Aorta (tissue), 5 donors: ENCODE measurements around the gene SMIM20. TPM values are rescaled to one million over a fixed set of nuclear protein-coding genes. Genes with fewer than 3 reads are reported as not detected.

Source experiments
- ATAC-seq: fragments of 200-7000 bp; cut with Tn5 transposase; one replicate; pipeline ENCODE4 v1.9.1; 2022; ENCODE audit warnings: moderate library complexity; ENCODE audit not compliant: low FRiP score
- DNase-seq, 2 donors: peaks; one replicate each; pipeline ENCODE4 v3.0.0-alpha.2; 2020
- H3K27ac ChIP-seq, 2 donors: one replicate each; pipeline ENCODE4 v1.5.1; 2013; ENCODE audit warnings: low read length in 2 of 2, mild to moderate bottlenecking in 2 of 2, moderate library complexity in 2 of 2, control low read depth in 1 of 2, inconsistent platforms in 1 of 2, low read depth in 1 of 2
- H3K27me3 ChIP-seq, 2 donors: one replicate each; pipeline ENCODE4 v1.6.1; 2013; ENCODE audit warnings: control low read depth in 1 of 2, low read length in 1 of 2, mild to moderate bottlenecking in 1 of 2, moderate library complexity in 1 of 2; ENCODE audit not compliant: insufficient read depth in 2 of 2, control insufficient read depth in 1 of 2
- H3K36me3 ChIP-seq, 2 donors: one replicate each; pipeline ENCODE4 v1.6.1; 2013; ENCODE audit warnings: control low read depth in 1 of 2, low read length in 1 of 2, mild to moderate bottlenecking in 1 of 2; ENCODE audit not compliant: insufficient read depth in 2 of 2, control insufficient read depth in 1 of 2
- H3K4me1 ChIP-seq, 2 donors: one replicate each; pipeline ENCODE4 v1.6.1; 2013; ENCODE audit warnings: low read length in 2 of 2, control low read depth in 1 of 2, mild to moderate bottlenecking in 1 of 2, moderate library complexity in 1 of 2; ENCODE audit not compliant: insufficient read depth in 2 of 2, control insufficient read depth in 1 of 2
- H3K4me3 ChIP-seq, 2 donors: one replicate each; pipeline ENCODE4 v1.5.1; 2013; ENCODE audit warnings: low read length in 2 of 2, control low read depth in 1 of 2, mild to moderate bottlenecking in 1 of 2
- H3K9me3 ChIP-seq: one replicate; pipeline ENCODE4 v1.6.1; 2013; ENCODE audit warnings: mild to moderate bottlenecking, low read length; ENCODE audit not compliant: control insufficient read depth
- WGBS, 2 donors: extraction: QIAGEN DNeasy Blood & Tissue Kit; methylation state at CpG; one replicate each; pipeline ENCODE4 v1.1.7; 2013; 5-methylcytosine and 5-hydroxymethylcytosine counted together
- intact Hi-C, 2 donors: fragments of 100-400 bp; cut with DNase I; formaldehyde crosslinking; loops; one replicate each; pipeline versions ENCODE4 v1.14.2 to v1.15.0; 2022
- polyA plus RNA-seq, 2 donors: library from polyadenylated mRNA; stranded (reverse); fragments of 200-250 nt; gene quantifications; one replicate each; pipeline ENCODE4 v1.2.3, GENCODE V29; 2013
- total RNA-seq, 2 donors: library from RNA; stranded (reverse); fragmentation: NEBNext Ultra II Directional; extraction: Animal tissue kit (Norgen Biotek cat#: 25700); gene quantifications; one replicate each; pipeline ENCODE4 v1.2.1, GENCODE V29; 2021
- donor health status: healthy with polysubstance abuse.
- donor health status: Bipolar disorder and iron deficiency.
- donor health status: DM: no; HTN: no; CAD: no.
- donor health status: DM: no; HTN: no; CAD: no.
- donor health status: DM: yes; HTN: yes; CAD: no.

The SMIM20 gene
- total and polyA plus RNA-seq, 4 donors = 18.1 to 68.0 (median 38.3) TPM

DNA sequence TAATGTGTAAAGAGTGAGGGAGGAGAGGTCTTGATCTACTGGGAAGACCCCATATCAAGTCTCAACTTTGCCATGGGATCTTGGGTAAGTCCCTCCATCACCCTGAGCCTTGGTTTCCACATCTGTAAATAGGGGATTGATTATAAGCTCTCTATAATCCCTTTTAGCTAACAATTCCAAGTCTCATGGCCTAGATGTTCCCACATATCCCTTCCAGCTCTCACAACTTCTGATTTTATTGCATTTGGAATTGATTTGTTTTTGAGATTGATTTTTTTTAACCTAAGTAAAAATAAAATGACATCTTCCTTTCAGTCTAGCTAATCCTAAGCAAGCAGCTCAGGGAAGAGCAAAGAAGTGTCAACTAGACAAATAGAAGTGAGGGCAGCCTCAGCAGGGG lies 29.8 kb downstream of the SMIM20 start:
- DNase-seq (no peak), ATAC-seq (no peak)
- Histone ChIP-seq H3K36me3 (no peaks in the 10 kb centered on the region), H3K9me3 (peaks cover 1% of the 10 kb centered on the region), H3K27me3 (no peaks in the 10 kb centered on the region), H3K27ac (no peak overlapping the region), H3K4me1 (no peaks in the 10 kb centered on the region), H3K4me3 (no peak overlapping the region)
- intact Hi-C loops = no loop called here

DNA sequence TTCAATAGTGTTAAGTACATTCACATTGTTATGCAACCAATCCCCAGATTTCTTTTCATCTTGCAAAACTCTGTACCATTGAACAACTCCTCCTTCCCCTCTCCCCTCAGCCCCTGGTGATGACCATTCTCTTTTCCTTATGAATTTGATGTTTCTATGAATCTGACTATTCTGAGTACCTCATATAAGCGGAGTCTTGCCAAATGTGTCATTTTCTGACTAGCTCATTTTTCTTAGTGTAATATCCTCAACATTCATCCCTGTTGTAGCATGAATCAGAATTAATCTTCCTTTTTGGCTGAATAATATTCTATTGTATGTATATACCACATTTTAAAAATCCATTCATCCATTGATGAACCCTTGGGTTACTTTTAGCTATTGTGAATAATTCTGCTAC lies 34.0 kb downstream of the SMIM20 start:
- WGBS, 2 donors = 95 to 97% methylated on average over 1 of the region's 1 CpG
- no peak for DNase-seq

DNA sequence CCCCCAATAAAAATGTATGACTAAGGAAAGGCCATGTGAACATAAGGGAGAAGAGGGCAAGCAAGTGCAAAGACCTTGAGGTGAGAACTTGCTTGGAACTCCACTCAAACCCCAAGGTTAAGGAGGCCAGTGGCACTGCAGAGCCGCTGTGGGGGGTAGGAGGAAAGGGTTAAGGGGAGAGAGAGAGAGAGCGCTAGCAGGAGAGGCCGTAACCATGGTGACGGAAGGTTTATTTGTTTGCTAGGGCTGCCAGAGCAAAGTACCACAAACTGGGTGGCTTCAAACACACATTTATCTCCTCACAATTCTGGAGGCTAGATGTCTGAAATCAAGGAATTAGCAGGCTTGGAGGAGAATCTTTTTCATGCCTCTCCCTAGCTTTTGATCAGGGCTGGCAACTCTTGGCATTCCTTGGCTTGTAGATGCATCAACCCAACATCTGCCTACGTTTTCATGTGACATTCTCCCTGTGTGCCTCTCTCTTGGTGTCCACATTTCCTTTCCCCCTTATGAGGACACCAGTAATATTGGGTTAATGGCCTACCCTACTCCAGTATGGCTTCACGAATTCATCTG lies 35.2 kb downstream of the SMIM20 start:
- no peak for ATAC-seq
- WGBS, 2 donors = 63 to 69% methylated on average over 6 of the region's 6 CpGs
- Histone ChIP-seq H3K36me3 (no peaks in the 10 kb centered on the region), H3K4me1 (no peaks in the 10 kb centered on the region), H3K4me3 (no peak overlapping the region), H3K9me3 (peaks cover 1% of the 10 kb centered on the region), H3K27ac (no peak overlapping the region), H3K27me3 (no peaks in the 10 kb centered on the region)
- DNase-seq = no peak
- intact Hi-C loops = no loop called here

More for the DNA sequence above, 34.0 kb downstream of the SMIM20 start:
- Histone ChIP-seq H3K27me3 (no peaks in the 10 kb centered on the region), H3K36me3 (no peaks in the 10 kb centered on the region), H3K4me3 (no peak overlapping the region), H3K4me1 (no peaks in the 10 kb centered on the region), H3K9me3 (peaks cover 1% of the 10 kb centered on the region), H3K27ac (no peak overlapping the region)
- intact Hi-C loops = no loop called here
- ATAC-seq = no peak

DNA sequence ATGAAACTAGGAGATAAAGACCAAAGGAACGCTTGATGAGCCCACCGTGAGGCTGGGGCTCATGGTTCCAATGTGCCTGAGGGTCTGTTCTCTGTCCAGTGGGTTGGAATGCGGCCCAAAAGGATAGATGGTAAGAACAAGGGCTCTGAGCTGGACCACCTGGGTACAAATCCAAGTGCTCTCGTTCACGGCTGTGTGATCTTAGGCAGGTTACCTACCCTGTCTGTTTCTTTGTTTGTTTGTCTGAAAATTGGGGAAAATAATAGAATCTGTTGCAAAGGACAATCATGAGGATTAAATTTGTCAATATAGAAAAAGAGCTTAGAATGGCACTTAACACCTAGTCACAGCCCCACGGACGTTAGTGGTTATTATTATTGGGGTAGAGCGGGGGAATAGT lies 36.0 kb downstream of the SMIM20 start:
- no peaks in the 10 kb centered on the region for H3K27me3 ChIP-seq
- no peak for DNase-seq
- intact Hi-C loops = no loop called here
- H3K36me3 ChIP-seq = no peaks in the 10 kb centered on the region
- peaks cover 1% of the 10 kb centered on the region for H3K9me3 ChIP-seq
- WGBS, 2 donors = 88 to 91% methylated on average over 8 of the region's 8 CpGs
- no peak overlapping the region for H3K4me3 ChIP-seq
- no peak overlapping the region for H3K27ac ChIP-seq
- no peaks in the 10 kb centered on the region for H3K4me1 ChIP-seq
- ATAC-seq = no peak

DNA sequence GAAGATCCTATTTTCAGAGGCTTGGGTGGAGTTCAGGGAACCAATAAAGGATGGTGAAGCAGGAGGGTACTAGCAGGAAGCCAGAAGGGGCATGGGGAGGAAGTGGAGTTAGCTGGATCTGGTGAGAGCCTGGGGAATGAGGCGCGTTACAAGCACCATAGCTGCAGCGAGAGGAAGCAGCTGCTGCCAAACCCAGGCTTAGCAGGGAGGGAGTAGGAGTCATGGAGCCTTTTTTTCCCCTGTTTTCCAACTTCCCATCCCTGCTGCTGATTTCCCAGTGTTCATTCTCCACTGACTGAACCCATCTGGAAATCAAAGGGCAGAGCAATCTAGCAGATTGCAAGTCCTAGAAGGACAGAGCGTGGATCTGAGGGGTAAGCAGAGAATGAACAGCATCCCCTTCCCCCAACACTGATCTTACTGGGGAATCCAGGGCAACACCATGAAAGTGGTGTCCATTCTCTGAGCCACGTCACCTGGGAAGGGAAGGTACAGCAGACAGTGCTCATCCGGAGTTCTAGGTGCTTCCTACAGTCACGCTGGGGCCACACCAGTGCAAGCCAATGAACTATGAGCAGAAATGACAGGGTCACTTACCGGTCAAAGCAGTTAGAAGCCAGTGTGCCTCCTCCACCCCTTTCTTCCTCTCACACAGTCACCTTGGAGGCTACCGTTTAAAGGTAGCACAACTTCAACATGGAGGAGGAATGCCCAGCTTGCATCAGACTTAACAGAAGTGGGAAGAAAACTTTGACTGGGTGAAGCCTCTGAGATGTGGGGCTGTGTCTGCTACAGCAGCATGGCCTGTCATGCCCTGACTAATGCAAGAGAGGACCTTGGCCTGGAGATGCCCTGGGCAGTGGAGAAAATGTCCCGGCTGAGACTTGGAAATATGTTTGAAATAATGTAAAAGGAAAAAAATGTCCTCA lies 36.7 kb downstream of the SMIM20 start:
- no peaks in the 10 kb centered on the region for H3K4me1 ChIP-seq
- H3K36me3 ChIP-seq = no peaks in the 10 kb centered on the region
- H3K9me3 ChIP-seq = peaks cover 1% of the 10 kb centered on the region
- WGBS, 2 donors = 73 to 74% methylated on average over 10 of the region's 10 CpGs
- H3K27me3 ChIP-seq = no peaks in the 10 kb centered on the region
- intact Hi-C loops = no loop called here
- DNase-seq (no peak), ATAC-seq (no peak)
- no peak overlapping the region for H3K4me3 ChIP-seq
- H3K27ac ChIP-seq = no peak overlapping the region

DNA sequence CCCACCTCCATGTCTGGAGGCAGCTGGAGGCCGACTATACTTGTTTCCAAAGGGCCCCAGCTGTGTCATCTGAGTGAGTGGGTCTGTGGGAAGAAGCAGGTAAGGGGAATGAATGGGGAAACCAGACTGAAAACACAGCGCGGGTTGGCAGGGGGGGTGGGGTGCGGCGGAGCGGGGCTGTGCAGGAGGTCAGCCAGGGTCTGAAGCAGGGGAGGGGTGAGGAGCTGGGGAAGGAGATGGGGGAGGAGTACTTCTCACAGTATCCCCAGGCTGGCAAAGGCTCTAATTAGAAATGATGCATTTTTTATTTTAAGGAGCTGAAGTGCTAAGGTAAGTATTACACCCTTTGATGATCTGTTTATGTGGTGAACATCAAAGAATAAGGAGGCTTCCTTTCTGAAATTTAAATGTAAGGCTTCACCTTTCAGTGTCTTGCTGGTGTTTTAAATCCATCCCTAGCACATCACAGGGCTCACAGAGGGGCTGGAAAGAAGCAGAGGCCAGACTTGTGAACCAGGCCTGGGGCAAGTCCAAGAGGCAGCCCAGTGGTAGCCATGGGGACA lies 37.5 kb downstream of the SMIM20 start:
- Histone ChIP-seq H3K36me3 (no peaks in the 10 kb centered on the region), H3K27me3 (no peaks in the 10 kb centered on the region), H3K4me3 (no peak overlapping the region), H3K4me1 (no peaks in the 10 kb centered on the region), H3K9me3 (peaks cover 1% of the 10 kb centered on the region), H3K27ac (no peak overlapping the region)
- WGBS, 2 donors = 60 to 62% methylated on average over 6 of the region's 6 CpGs
- no peak for ATAC-seq
- intact Hi-C loops = no loop called here
- no peak for DNase-seq

DNA sequence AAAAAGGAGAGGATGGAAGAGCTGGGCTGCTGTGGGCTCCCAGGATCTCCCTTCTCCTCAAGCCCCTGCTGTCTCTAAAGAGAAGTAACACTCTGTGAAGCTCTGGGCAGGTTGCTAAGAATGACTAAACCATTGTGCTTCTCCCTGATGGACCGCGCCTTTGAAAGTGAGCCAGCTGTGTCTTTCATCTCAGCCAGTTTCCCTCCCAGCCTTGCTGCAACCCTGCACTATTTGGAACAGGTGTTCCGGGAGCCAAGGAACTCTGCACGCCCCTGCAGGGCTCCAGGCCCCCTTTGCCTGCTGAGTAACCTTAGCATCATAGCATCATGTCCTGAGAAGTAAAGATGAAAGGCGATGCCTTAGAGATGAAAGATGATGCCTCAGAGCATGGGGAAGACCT lies 39.7 kb downstream of the SMIM20 start:
- intact Hi-C loops = no loop called here
- no peaks in the 10 kb centered on the region for H3K36me3 ChIP-seq
- no peaks in the 10 kb centered on the region for H3K4me1 ChIP-seq
- H3K4me3 ChIP-seq = no peak overlapping the region
- 73 to 76% methylated on average over 5 of the region's 5 CpGs for WGBS, 2 donors
- no peaks in the 10 kb centered on the region for H3K9me3 ChIP-seq
- DNase-seq (no peak), ATAC-seq (no peak)
- no peak overlapping the region for H3K27ac ChIP-seq
- no peaks in the 10 kb centered on the region for H3K27me3 ChIP-seq

DNA sequence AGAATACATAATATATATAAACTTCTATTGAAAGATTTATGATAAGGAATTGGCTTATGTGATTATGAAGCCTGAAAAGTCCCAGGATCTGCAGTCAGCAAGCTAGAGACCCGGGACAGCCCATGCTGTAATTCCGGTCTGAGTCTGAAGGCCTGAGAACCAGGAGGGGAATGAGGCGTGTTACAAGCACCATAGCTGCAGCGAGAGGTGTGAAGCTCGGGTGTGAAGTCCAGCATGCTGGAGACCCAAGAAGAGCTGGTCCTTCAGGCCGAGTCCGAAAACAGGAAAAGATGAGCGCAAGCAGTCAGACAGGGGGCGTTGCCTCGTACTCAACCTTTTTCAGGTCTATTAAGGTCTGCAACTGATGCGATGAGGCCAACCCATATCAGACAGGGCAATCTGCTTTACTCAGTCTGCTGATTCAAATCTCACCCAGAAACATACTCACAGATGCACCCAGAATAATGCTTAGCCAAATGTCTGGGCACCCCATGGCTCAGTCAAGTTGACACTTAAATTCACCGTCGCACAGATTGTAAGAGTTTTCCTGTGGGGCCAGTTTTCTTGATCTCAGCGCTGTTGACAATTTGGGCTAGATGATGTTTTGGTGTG lies 40.4 kb downstream of the SMIM20 start:
- no peak overlapping the region for H3K4me3 ChIP-seq

More for the DNA sequence above, 40.4 kb downstream of the SMIM20 start:
- Histone ChIP-seq H3K27ac (no peak overlapping the region), H3K4me1 (no peaks in the 10 kb centered on the region), H3K9me3 (no peaks in the 10 kb centered on the region), H3K36me3 (no peaks in the 10 kb centered on the region), H3K27me3 (no peaks in the 10 kb centered on the region)
- WGBS, 2 donors = 88 to 93% methylated on average over 14 of the region's 14 CpGs
- DNase-seq = no peak
- intact Hi-C loops = no loop called here
- ATAC-seq = no peak
